Endodermal cell (in vitro differentiated cells): ENCODE results near the gene GJA8. TPM values are rescaled to one million over a fixed set of nuclear protein-coding genes. Genes with fewer than 3 reads are reported as not detected.
"Not testable (repeated sequence)": the region's sequence is repeated elsewhere in the genome, so short reads cannot be mapped to it uniquely, and the experiment has no call there.

ENCODE experiments used
- DNase-seq: peaks from one replicate; pipeline ENCODE4 v3.0.0-alpha.2; 2017
- H3K27ac ChIP-seq: 2 replicates; pipeline ENCODE4 v1.5.1; 2013; ENCODE audit warnings: mild to moderate bottlenecking, low read depth, low read length, moderate library complexity
- H3K27me3 ChIP-seq: 2 replicates; pipeline ENCODE4 v1.6.1; 2013; ENCODE audit warnings: mild to moderate bottlenecking, low read length, moderate library complexity; ENCODE audit not compliant: insufficient read depth, control insufficient read depth, poor library complexity, severe bottlenecking
- H3K36me3 ChIP-seq: 2 replicates; pipeline ENCODE4 v1.7.0; 2013; ENCODE audit warnings: mild to moderate bottlenecking, low read length, moderate library complexity; ENCODE audit not compliant: control insufficient read depth, insufficient read depth
- H3K4me1 ChIP-seq: one replicate; pipeline ENCODE4 v1.7.0; 2013; ENCODE audit warnings: low read length; ENCODE audit not compliant: control insufficient read depth, insufficient read depth
- H3K4me3 ChIP-seq: 2 replicates; pipeline ENCODE4 v1.5.1; 2013; ENCODE audit warnings: mild to moderate bottlenecking, low read length, moderate library complexity
- H3K9ac ChIP-seq: 2 replicates; pipeline ENCODE4 v1.6.1; 2013; ENCODE audit warnings: mild to moderate bottlenecking, low read length, moderate library complexity; ENCODE audit not compliant: poor library complexity, severe bottlenecking; ENCODE audit errors: extremely low read depth
- H3K9me3 ChIP-seq: 2 replicates; pipeline ENCODE4 v1.6.1; 2013; ENCODE audit warnings: mild to moderate bottlenecking, low read length, moderate library complexity; ENCODE audit not compliant: control insufficient read depth
- H3K27ac Mint-ChIP-seq: 2 replicates; pipeline ENCODE4 v1.8.0; 2020; ENCODE audit warnings: mixed read lengths
- H3K27me3 Mint-ChIP-seq: 2 replicates; pipeline ENCODE4 v1.8.0; 2021; ENCODE audit warnings: mild to moderate bottlenecking, mixed read lengths; ENCODE audit not compliant: insufficient read depth
- H3K36me3 Mint-ChIP-seq: 2 replicates; pipeline ENCODE4 v1.8.0; 2020; ENCODE audit warnings: low read depth, mixed read lengths
- H3K4me1 Mint-ChIP-seq: 2 replicates; pipeline ENCODE4 v1.8.0; 2020; ENCODE audit warnings: mixed read lengths
- H3K4me3 Mint-ChIP-seq: 2 replicates; pipeline ENCODE4 v1.8.0; 2020; ENCODE audit warnings: mild to moderate bottlenecking, moderate library complexity, mixed read lengths
- H3K9me3 Mint-ChIP-seq: 2 replicates; pipeline ENCODE4 v1.8.0; 2020; ENCODE audit warnings: mild to moderate bottlenecking, mixed read lengths
- WGBS, 2 experiments: methylation state at CpG; one replicate each; pipeline versions ENCODE4 v1.1.5 to v1.1.7; 2013; ENCODE audit warnings: missing lambda C conversion rate in 2 of 2, mixed read lengths in 1 of 2; ENCODE audit not compliant: insufficient coverage in 1 of 2, insufficient read length in 1 of 2; 5-methylcytosine and 5-hydroxymethylcytosine counted together
- total RNA-seq, 2 donors: library from RNA; stranded (reverse); fragmentation: NEBNext Ultra II Directional in 1 of 2; extraction: Animal tissue kit (Norgen Biotek cat#: 25700) in 1 of 2; gene quantifications; 2 replicates in 1 of 2; 3 replicates in 1 of 2; pipeline ENCODE4 v1.2.1, GENCODE V29; 2021
- TF ChIP-seq, protein P1 (sequence below): fragments of 200-600 bp; sonication (generic); conservative IDR thresholded peaks from 2 replicates; pipeline ENCODE4 v1.5.0; 2021; ENCODE audit warnings: antibody characterized with exemption, mild to moderate bottlenecking

The GJA8 gene
- total RNA-seq, 2 donors from 2014 or later = not detected

DNA sequence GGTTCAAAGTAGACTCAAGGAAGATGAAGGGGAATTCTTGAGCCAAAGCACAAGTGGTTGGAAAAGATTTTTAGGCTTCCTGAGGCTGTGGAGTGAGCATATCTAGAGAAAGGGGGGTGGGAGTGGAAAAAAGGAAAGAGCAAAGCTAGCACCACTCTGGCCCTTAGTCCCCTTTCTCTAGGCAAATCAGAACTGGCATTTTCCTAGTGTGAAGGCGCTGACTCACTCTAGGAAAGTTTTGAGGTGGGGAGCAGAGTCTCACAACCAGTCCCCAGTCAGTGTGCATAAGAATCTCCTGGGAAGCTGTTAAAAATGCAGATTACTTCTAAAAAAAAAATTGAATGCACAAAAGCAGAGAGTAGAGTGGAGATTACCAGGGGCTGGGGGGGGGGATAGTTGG, 22.2 kb downstream of the GJA8 start:
- no peaks in the 10 kb centered on the region for H3K27me3 ChIP-seq
- Mint-ChIP-seq H3K4me3 (no peak overlapping the region), H3K36me3 (no peaks in the 10 kb centered on the region), H3K27ac (peak overlapping the region; percentile 53), H3K9me3 (no peaks in the 10 kb centered on the region), H3K4me1 (peaks cover 13% of the 10 kb centered on the region), H3K27me3 (no peaks in the 10 kb centered on the region)
- DNase-seq = no peak
- no peak overlapping the region for H3K4me3 ChIP-seq
- no peaks in the 10 kb centered on the region for H3K4me1 ChIP-seq
- no peak overlapping the region for H3K27ac ChIP-seq
- WGBS, 2 experiments = 75% methylated on average over 1 of the region's 1 CpG; no CpG with 5 or more reads in 1 of the 2 experiments
- no peaks in the 10 kb centered on the region for H3K36me3 ChIP-seq
- H3K9me3 ChIP-seq = no peaks in the 10 kb centered on the region
- TF ChIP-seq, protein P1, sequence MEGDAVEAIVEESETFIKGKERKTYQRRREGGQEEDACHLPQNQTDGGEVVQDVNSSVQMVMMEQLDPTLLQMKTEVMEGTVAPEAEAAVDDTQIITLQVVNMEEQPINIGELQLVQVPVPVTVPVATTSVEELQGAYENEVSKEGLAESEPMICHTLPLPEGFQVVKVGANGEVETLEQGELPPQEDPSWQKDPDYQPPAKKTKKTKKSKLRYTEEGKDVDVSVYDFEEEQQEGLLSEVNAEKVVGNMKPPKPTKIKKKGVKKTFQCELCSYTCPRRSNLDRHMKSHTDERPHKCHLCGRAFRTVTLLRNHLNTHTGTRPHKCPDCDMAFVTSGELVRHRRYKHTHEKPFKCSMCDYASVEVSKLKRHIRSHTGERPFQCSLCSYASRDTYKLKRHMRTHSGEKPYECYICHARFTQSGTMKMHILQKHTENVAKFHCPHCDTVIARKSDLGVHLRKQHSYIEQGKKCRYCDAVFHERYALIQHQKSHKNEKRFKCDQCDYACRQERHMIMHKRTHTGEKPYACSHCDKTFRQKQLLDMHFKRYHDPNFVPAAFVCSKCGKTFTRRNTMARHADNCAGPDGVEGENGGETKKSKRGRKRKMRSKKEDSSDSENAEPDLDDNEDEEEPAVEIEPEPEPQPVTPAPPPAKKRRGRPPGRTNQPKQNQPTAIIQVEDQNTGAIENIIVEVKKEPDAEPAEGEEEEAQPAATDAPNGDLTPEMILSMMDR = no peak
- no peak overlapping the region for H3K9ac ChIP-seq

DNA sequence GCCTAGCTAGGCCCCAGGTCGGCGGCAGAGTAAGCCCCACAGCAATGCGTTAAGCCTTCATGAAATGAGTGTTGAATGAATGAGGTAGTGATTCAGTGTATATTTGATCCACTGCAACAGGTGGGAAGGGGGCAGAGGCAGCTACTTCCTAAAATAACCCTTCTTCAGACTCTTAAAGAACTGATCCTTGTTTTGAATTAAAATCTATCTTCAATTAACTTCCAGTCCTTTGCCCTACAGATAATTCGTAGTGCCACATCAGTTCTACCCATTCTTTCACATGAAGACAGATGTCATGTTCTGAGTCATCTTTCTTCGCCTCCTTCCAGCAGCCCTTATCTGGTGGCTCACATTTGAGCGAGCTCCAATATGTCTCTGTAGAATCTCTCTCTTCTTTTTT, 24.6 kb downstream of the GJA8 start:
- WGBS, 2 experiments = 91 to 100% methylated on average over 1 to 2 of the region's 6 CpGs
- H3K9ac ChIP-seq, H3K4me1 ChIP-seq, H3K27me3 Mint-ChIP-seq, H3K4me3 Mint-ChIP-seq, H3K27ac Mint-ChIP-seq, H3K9me3 ChIP-seq, H3K27me3 ChIP-seq, H3K4me3 ChIP-seq, H3K27ac ChIP-seq, H3K9me3 Mint-ChIP-seq, H3K36me3 Mint-ChIP-seq, H3K36me3 ChIP-seq, DNase-seq: not testable (repeated sequence)
- peaks cover 23% of the 10 kb centered on the region for H3K4me1 Mint-ChIP-seq

DNA sequence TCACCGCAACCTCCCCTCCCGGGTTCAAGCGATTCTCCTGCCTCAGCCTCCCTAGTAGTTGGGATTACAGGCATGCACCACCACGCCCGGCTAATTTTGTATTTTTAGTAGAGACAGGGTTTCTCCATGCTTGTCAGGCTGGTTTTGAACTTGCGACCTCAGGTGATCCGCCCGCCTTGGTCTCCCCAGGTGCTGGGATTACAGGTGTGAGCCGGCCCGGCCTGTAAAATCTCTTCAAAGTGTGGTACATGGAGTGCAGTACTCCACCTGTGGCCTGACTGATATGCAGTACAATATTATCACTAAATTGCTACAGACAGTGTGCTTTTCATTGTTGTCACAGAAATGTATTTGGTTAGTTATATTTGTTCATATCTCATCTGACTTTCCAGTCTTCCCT, 25.1 kb downstream of the GJA8 start:
- 87% methylated on average over 3 of the region's 10 CpGs; no CpG with 5 or more reads in 1 of the 2 experiments for WGBS, 2 experiments
- not testable (repeated sequence) for H3K27ac Mint-ChIP-seq, H3K4me3 Mint-ChIP-seq, H3K27me3 ChIP-seq, H3K9me3 ChIP-seq, H3K9ac ChIP-seq, H3K36me3 Mint-ChIP-seq, H3K27me3 Mint-ChIP-seq, H3K27ac ChIP-seq, H3K4me1 ChIP-seq, H3K4me3 ChIP-seq, H3K9me3 Mint-ChIP-seq, DNase-seq, H3K36me3 ChIP-seq
- H3K4me1 Mint-ChIP-seq = peaks cover 27% of the 10 kb centered on the region

DNA sequence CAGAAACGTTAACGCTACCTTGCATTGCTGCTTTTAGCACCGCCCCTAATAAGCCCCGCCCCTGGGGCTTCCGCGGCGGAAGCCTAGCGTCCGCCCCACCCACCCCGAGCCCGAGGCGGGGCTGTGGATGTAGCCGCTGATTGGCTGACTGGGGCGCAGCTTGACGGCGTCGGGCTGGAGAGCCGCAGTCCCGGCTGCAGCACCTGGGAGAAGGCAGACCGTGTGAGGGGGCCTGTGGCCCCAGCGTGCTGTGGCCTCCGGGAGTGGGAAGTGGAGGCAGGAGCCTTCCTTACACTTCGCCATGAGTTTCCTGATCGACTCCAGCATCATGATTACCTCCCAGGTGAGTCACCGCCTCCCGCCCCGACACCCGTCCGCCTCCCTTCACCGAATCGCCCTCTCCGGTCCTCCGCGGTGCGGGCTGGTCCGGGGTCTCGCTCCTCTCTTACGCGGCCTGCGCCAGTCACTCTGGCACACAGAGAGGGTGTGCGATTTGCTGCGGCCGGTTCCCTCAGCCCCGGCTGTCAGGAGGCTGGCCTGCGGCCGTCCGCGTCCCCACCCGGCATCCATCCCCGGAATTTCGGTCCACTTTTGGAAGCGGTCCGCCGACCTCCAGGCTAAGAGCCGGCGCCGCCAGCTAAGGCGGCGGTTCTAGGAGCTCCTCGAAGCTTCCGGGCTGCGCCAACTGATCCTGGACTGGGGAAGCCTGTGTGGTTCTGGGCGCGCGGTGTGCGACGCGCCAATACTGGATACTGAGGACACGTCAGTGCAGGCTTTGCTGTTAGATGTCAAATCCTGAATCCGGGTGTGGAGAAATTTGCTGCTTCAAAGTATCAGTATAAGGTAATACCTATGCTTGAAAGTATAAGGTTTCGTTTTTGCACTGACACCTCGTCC, 25.9 kb downstream of the GJA8 start, which contains the start of gene GPR89B:
GPR89B (plus strand) TSS at position 185 of the 897 bp plus-strand sequence; CDS start at position 302, 117 bp downstream.
- Histone ChIP-seq H3K9ac (peak within 1 kb of the TSS; percentile 69), H3K4me3 (peak within 1 kb of the TSS; percentile 84)
- not testable (repeated sequence) for H3K27me3 Mint-ChIP-seq, H3K27me3 ChIP-seq, H3K36me3 ChIP-seq, H3K27ac ChIP-seq, H3K4me1 ChIP-seq, H3K9me3 ChIP-seq, H3K36me3 Mint-ChIP-seq, H3K9me3 Mint-ChIP-seq
- H3K4me1 Mint-ChIP-seq = peaks cover 27% of the 10 kb centered on the region
- H3K4me3 Mint-ChIP-seq = peak within 1 kb of the TSS; percentile 79
- DNase-seq = peak; percentile 96
- peak within 1 kb of the TSS; percentile 83 for H3K27ac Mint-ChIP-seq
- 0% methylated on average over 43 of the region's 72 CpGs; no CpG with 5 or more reads in 1 of the 2 experiments for WGBS, 2 experiments

DNA sequence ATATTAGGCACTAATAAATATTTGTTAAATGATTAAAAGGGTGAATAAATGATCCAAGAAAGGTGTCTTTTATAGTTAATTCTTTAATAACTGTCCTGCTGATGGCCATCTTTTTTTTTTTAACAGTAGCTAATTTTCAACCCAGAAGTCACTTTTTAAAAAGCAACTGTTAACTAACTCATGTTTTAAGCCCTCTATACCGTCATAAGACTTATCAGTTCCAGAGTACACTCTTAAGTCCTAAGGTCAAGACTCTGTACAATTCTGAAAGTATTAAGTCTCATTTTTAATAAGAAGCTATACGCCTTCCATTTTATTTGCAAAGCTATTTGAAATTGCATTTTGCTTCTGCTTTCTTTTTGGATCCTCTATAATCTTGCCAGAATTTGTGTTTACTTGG, 28.5 kb downstream of the GJA8 start:
- H3K4me3 ChIP-seq, H3K4me3 Mint-ChIP-seq, H3K27ac ChIP-seq, H3K9ac ChIP-seq, H3K27me3 ChIP-seq, H3K9me3 Mint-ChIP-seq, H3K36me3 ChIP-seq, H3K9me3 ChIP-seq, H3K4me1 ChIP-seq, DNase-seq, H3K27ac Mint-ChIP-seq, H3K27me3 Mint-ChIP-seq, H3K36me3 Mint-ChIP-seq: not testable (repeated sequence)
- WGBS, 2 experiments = 100% methylated on average over 1 of the region's 2 CpGs
- peaks cover 20% of the 10 kb centered on the region for H3K4me1 Mint-ChIP-seq

DNA sequence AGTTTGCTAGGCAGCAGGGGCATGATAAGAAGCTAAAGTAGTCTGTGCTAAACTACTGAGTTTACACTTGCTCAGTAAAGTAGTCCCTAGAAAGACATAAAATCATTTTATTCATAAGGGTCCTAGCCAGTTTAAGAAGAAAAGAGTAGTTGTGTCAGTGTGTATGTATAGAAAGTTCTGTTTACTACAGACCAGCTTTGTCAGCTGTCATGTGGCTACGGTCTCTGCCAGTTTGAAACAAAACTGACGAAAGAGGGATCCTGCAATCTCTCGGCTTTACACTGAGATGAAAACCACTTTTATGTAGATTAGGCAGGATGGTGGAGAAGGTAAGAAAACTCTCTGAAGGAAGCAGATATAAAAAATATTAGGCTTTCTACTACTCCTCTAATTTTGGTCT, 32.7 kb downstream of the GJA8 start:
- not testable (repeated sequence) for H3K4me1 ChIP-seq, H3K36me3 ChIP-seq, H3K27me3 Mint-ChIP-seq, DNase-seq, H3K4me3 Mint-ChIP-seq, H3K27me3 ChIP-seq, H3K9me3 Mint-ChIP-seq, H3K27ac Mint-ChIP-seq, H3K27ac ChIP-seq, H3K4me3 ChIP-seq, H3K9ac ChIP-seq, H3K9me3 ChIP-seq
- Mint-ChIP-seq H3K4me1 (peaks cover 16% of the 10 kb centered on the region), H3K36me3 (peaks cover 11% of the 10 kb centered on the region)
- 95% methylated on average over 3 of the region's 3 CpGs; no CpG with 5 or more reads in 1 of the 2 experiments for WGBS, 2 experiments
